Measurements from ENCODE around the gene EFHC2.

Gene EFHC2, protein sequence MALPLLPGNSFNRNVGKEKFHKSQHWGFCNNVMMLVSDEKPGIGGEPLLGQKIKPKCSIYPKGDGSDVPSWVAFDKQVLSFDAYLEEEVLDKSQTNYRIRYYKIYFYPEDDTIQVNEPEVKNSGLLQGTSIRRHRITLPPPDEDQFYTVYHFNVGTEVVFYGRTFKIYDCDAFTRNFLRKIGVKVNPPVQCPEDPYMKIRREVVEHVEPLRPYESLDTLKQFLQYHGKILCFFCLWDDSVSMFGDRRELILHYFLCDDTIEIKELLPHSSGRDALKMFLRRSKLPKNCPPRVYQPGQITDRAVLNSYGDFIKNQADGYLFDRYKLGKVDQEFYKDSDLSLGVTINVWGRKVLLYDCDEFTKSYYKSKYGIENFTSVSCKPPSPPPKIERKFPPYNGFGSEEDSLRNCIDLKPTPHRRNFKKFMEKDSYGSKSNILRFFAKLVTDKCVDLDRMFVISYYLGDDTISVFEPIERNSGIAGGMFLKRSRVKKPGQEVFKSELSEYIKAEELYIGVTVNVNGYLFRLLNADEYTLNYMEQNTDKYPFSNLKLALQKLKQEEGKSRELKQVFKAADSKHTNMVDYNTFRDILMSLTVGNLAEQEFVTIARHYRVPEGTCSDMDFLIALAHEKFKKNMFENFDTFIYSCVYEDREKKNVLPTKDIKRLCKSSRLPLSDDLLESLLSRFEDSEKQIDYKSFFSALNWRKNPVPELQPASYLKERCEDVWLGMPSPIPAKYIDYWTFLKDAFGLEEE

DNA sequence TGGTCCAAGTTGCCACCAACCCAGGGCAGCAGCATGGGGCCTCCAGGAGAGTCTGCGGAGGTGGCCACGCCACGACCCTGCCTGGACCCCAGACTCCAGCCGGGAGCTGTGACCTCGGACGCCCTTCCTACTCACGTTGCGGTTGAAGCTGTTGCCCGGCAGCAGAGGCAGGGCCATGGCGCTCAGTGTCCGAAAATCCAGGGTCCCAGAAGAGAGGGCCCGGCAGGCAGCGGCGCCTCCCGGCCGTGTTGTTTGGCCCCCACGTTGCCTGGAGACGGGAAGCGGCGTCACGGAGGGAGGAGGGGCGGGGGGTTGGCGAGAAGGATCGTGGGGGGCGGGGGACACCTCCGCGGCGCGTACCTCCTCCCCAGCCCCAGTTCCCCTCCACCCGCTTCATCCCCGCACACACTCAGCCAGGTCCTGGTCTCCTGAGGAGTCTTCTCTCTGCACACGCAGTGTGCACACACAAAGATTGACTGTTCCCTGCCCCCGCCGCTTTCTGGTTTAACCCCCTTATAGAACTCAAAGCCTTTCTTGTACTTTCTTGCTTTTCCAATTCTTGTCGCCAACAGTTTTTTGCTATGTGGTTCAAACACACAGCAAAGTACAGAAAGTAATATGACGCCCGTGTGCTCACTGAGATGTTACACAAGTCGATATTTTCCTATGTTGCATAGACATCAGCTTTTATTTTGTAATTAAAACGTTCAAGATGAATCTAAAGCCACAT, at the start of gene EFHC2:
EFHC2 (minus strand) TSS at position 261 of the 730 bp plus-strand sequence; CDS start at position 177, 84 bp downstream.
- no peak for DNase-seq

GRCh38 chrX:44392767-44393166, 49.3 kb upstream of the EFHC2 start:
- DNase-seq = no peak

GRCh38 chrX:44384688-44385338, 41.3 kb upstream of the EFHC2 start:
- DNase-seq = no peak

- DNase-seq = no peak
These were observed 39.4 kb upstream of the EFHC2 start for GRCh38 chrX:44382871-44383270.

GRCh38 chrX:44352758-44353157, 9.3 kb upstream of the EFHC2 start:
- no peak for DNase-seq

GRCh38 chrX:44349561-44349960, 6.1 kb upstream of the EFHC2 start:
- DNase-seq = no peak

DNA sequence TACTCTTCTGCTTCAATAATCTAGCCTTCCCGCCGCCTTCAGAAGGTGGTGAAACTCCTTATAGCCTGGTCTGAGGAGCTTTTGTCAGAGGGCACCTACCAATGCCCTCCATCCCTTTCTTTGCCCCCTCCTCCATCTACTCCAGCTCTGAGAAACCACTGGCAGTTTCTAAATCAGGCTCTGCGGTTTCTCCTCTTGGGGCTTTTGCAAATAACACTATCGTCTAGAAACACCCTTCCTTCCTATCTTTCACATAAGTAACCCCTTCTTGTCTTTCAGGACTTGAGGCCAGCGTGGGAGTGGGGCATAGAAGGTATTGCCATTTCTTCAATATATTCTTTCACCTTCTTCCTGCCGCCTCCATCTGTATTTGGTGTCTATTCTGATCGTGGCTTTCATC, 1.2 kb upstream of the EFHC2 start:
- no peak for DNase-seq

DNA sequence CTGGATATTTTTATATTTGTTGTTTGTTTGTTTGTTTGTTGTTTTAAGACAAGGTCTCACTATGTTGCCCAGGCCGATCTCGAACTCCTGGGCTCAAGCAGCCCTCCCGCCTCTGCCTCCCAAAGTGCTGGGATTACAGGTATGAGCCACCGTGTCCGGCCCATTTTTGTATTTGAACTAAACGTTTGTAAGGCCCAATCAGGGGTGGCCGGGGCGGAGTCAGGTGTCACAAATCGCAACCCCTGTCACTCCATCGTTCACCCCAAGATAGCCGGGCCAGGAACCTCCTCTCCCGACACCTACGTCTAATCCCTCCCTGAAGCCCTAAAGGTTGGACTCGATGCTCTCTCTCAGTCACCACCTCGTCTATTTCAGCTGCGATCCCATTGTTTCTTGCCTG, 722 bp upstream of the EFHC2 start:
- DNase-seq = no peak

- DNase-seq = no peak
These were observed 606 bp downstream of the EFHC2 start for GRCh38 chrX:44342866-44343265.

DNA sequence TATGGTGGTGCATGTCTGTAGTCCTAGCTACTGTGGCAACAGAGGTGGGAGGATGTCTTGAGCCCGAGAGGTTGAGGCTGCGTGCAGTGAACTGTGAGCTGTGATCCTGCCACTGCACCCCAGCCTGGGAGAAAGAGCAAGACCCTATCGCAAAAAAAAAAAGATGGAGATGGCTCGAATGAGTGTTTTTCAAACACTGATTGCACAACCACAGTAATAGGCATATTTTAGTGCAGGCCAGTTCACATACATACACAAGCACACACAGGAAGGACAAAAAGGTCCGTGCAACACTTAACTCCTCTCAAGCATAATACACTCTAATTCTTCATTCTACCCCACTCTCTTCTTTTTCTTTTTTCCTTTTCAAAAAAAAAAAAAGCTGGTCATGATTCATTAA, 5.1 kb downstream of the EFHC2 start:
- no peak for DNase-seq

DNA sequence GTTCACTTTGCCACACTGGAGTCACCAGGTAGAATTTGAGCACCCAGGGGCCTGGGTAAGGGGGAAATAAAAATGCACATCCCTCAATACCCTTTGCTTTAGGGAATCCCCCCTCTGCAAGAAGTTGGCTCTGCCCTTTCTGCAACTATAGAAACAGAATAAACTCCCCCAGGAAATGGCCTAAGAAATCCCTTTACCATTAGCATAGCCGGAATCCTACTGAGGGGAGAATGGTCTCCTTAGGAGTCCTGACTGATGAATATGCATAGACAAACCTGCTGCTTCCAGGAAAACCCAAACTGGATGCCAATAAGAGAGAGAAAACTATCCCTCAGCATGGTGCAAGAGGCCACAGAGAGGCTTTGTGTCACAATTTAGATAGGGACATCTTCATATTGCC, 11.0 kb downstream of the EFHC2 start:
- no peak for DNase-seq

GRCh38 chrX:44330227-44330626, 13.2 kb downstream of the EFHC2 start:
- DNase-seq = no peak

GRCh38 chrX:44319550-44319949, 23.9 kb downstream of the EFHC2 start:
- DNase-seq = no peak

DNA sequence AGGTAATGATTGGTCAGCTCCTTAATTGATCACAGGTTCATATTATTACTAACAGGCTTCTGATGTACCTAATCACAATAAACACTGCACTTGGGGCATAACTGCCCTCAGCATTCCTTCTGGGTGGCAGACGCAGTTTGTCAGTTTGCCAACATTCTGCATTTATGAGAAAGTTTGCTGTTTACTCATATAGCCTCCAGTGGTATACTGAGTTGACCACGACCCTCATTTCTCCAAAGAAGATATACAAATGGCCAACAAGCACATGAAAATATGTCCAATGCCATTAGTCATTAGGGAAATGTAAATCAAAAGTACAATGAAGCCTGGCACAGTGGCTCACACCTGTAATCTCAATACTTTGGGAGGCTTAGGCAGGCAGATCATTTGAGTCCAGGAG, 26.3 kb downstream of the EFHC2 start:
- no peak for DNase-seq

DNA sequence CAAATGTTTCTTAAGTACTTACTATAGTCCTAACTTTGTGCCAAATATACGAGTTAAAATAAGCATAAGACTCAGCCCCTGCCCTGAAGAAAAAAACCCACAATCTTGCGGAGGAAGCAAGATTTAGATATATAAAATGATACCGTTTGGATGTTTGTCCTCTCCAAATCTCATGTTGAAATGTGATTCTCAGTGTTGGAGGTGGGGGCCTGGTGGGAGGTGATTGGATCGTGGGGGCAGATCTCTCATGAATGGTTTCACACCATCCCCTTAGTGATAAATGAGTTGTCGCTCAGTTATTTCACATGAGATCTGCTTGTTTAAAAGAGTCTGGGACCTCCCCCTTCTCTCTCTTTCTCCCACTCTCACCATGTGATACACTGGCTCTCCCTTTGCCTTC, 28.7 kb downstream of the EFHC2 start:
- no peak for DNase-seq

DNA sequence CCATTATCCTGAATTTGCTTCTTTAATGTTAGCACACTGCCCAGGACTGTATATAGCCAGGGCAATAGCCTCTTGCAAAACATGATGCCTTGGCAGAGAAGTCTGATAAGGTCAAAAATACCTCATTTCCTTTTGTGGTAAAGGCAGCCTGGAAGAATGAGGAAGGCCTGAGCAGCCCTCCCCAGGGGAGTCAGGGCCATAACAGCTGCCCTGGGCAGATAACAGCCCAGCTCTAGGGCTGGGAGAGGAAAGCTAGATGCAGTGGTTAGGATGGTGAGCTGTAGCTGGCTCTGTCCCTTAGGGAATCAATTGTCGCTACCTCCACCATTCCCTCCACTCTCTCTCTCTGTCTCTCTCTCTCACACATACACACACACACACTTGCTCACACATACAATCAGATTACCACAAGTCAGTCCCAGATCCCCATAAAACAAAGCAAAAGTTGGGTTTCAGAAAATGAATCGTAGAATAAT, 29.2 kb downstream of the EFHC2 start:
- no peak for DNase-seq

GRCh38 chrX:44312421-44312820, 31.1 kb downstream of the EFHC2 start:
- DNase-seq = no peak

- no peak for DNase-seq
These were observed 33.2 kb downstream of the EFHC2 start for GRCh38 chrX:44310227-44310626.

- no peak for DNase-seq
These were observed 34.6 kb downstream of the EFHC2 start for GRCh38 chrX:44308869-44309268.

DNA sequence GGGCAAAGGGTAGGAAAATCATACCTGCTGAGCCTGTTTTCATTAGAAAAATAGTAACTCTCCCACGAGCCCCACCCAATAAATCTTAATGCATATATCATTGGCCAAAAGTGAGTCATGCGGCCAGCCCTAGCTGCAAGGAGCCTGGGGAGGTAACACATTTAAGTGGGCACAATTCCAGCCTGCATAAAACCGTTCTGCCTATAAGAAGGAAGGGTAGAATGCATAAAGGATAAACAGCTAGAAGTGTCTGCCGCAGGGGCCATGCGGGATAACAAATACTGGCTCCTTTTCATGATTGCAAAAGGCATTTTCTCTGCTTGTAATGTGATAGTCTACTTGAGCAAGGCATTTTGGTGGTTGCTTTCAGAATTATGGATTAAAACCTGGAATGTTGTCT, 37.1 kb downstream of the EFHC2 start:
- DNase-seq = no peak

DNA sequence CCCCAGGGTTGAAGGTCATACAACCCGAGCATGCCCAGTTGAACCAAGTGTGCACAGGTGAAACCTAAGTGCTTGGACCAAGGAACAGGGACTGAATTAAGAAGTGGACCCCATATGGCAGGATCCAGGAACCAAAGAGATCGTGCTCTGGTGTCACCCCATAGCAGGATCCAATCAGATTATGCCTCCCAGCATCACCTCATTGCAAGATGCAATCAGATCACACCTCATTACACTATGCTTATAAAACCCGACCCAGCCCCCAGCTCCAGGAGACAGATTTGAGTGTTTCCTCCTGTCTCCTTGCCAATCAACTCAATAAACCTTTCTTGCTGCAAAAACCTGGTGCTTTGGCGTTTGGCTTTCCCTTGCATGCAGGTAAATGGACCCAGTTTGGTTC, 37.6 kb downstream of the EFHC2 start:
- no peak for DNase-seq

- DNase-seq = no peak
These were observed 40.4 kb downstream of the EFHC2 start for GRCh38 chrX:44303119-44303518.

- DNase-seq = no peak
These were observed 44.3 kb downstream of the EFHC2 start for GRCh38 chrX:44299177-44299576.

All from kidney glomerular epithelial cell (primary cell).